Neuronal stem cell (in vitro differentiated cells): ENCODE data around the gene LRRC27.

Experiments used
- DNase-seq: peaks from one replicate; pipeline ENCODE4 v3.0.0-alpha.2; 2013; ENCODE audit warnings: low spot score
- H2AFZ ChIP-seq: one replicate; pipeline ENCODE4 v1.6.1; 2013; ENCODE audit warnings: mild to moderate bottlenecking, low read length, inconsistent platforms
- H2AK5ac ChIP-seq: 2 replicates; pipeline ENCODE4 v1.6.1; 2013; ENCODE audit warnings: low read depth, mild to moderate bottlenecking, inconsistent platforms, low read length, moderate library complexity, mixed read lengths
- H2BK120ac ChIP-seq: 2 replicates; pipeline ENCODE4 v1.6.1; 2013; ENCODE audit warnings: low read depth, mild to moderate bottlenecking, inconsistent platforms, low read length, moderate library complexity, mixed read lengths
- H2BK12ac ChIP-seq: one replicate; pipeline ENCODE4 v1.6.1; 2013; ENCODE audit warnings: low read length, inconsistent platforms
- H2BK15ac ChIP-seq: 2 replicates; pipeline ENCODE4 v1.6.1; 2013; ENCODE audit warnings: mild to moderate bottlenecking, low read length, inconsistent platforms, mixed read lengths
- H2BK5ac ChIP-seq: one replicate; pipeline ENCODE4 v1.6.1; 2013; ENCODE audit warnings: inconsistent platforms, mild to moderate bottlenecking, low read length, moderate library complexity
- H3K14ac ChIP-seq: one replicate; pipeline ENCODE4 v1.6.1; 2013; ENCODE audit warnings: low read length, inconsistent platforms
- H3K18ac ChIP-seq: 2 replicates; pipeline ENCODE4 v1.6.1; 2013; ENCODE audit warnings: low read length, inconsistent platforms
- H3K23ac ChIP-seq: 2 replicates; pipeline ENCODE4 v1.6.1; 2013; ENCODE audit warnings: low read depth, mild to moderate bottlenecking, mixed read lengths, low read length, inconsistent platforms; ENCODE audit not compliant: poor library complexity
- H3K27ac ChIP-seq: replicated peaks from 3 replicates; pipeline ENCODE4 v1.5.1; 2013; ENCODE audit warnings: low read length, inconsistent platforms
- H3K27me3 ChIP-seq, 3 experiments: 2 replicates each; pipeline ENCODE4 v1.6.1; 2013; ENCODE audit warnings: low read length in 3 of 3, mild to moderate bottlenecking in 2 of 3, inconsistent platforms in 1 of 3, low read depth in 1 of 3, mixed read lengths in 1 of 3, moderate library complexity in 1 of 3; ENCODE audit not compliant: control insufficient read depth in 3 of 3, insufficient read depth in 3 of 3
- H3K36me3 ChIP-seq, 2 donors: replicated peaks in 1 of 2; 2 replicates each; pipeline ENCODE4 v1.6.1; 2013; ENCODE audit warnings: low read length in 2 of 2; ENCODE audit not compliant: control insufficient read depth in 2 of 2, insufficient read depth in 2 of 2
- H3K4ac ChIP-seq: 2 replicates; pipeline ENCODE4 v1.6.1; 2013; ENCODE audit warnings: inconsistent platforms, mild to moderate bottlenecking, low read length, moderate library complexity
- H3K4me1 ChIP-seq, 2 donors: 1 replicate in 1 of 2; 2 replicates in 1 of 2; pipeline ENCODE4 v1.6.1; 2013; ENCODE audit warnings: low read length in 2 of 2, low read depth in 1 of 2; ENCODE audit not compliant: control insufficient read depth in 2 of 2, insufficient read depth in 1 of 2
- H3K4me2 ChIP-seq: one replicate; pipeline ENCODE4 v1.6.1; 2013; ENCODE audit warnings: mild to moderate bottlenecking, low read length, inconsistent platforms; ENCODE audit not compliant: insufficient read depth, poor library complexity, severe bottlenecking
- H3K4me3 ChIP-seq, 2 donors: 2 replicates each; pipeline ENCODE4 v1.5.1; 2013; ENCODE audit warnings: low read length in 2 of 2, mild to moderate bottlenecking in 2 of 2, inconsistent platforms in 1 of 2, moderate library complexity in 1 of 2
- H3K79me1 ChIP-seq: one replicate; pipeline ENCODE4 v1.6.1; 2013; ENCODE audit warnings: low read depth, mild to moderate bottlenecking, inconsistent platforms, low read length, moderate library complexity
- H3K9ac ChIP-seq: one replicate; pipeline ENCODE4 v1.6.1; 2013; ENCODE audit warnings: mild to moderate bottlenecking, low read depth, low read length, inconsistent platforms; ENCODE audit not compliant: poor library complexity
- H3K9me3 ChIP-seq, 2 donors: replicated peaks in 1 of 2; 2 replicates each; pipeline versions ENCODE3 to v1.6.1; 2013; ENCODE audit warnings: low read length in 2 of 2, mild to moderate bottlenecking in 2 of 2, inconsistent platforms in 1 of 2, low read depth in 1 of 2, mixed read lengths in 1 of 2, moderate library complexity in 1 of 2; ENCODE audit not compliant: control insufficient read depth in 2 of 2, insufficient read depth in 1 of 2
- H4K8ac ChIP-seq: one replicate; pipeline ENCODE4 v1.6.1; 2013; ENCODE audit warnings: low read depth, mild to moderate bottlenecking, inconsistent platforms, low read length, moderate library complexity
- H4K91ac ChIP-seq: one replicate; pipeline ENCODE4 v1.6.1; 2013; ENCODE audit warnings: low read length, low read depth, mild to moderate bottlenecking, inconsistent platforms; ENCODE audit not compliant: poor library complexity
- WGBS, 2 donors: extraction: QIAGEN DNeasy Blood & Tissue Kit; methylation state at CpG; one replicate each; pipeline ENCODE4 v1.1.7; 2013; ENCODE audit warnings: missing lambda C conversion rate in 2 of 2, mixed read lengths in 1 of 2; ENCODE audit not compliant: insufficient read length in 2 of 2, insufficient replicate concordance in 1 of 2; ENCODE audit errors: extremely low coverage in 2 of 2; 5-methylcytosine and 5-hydroxymethylcytosine counted together

Gene LRRC27

DNA sequence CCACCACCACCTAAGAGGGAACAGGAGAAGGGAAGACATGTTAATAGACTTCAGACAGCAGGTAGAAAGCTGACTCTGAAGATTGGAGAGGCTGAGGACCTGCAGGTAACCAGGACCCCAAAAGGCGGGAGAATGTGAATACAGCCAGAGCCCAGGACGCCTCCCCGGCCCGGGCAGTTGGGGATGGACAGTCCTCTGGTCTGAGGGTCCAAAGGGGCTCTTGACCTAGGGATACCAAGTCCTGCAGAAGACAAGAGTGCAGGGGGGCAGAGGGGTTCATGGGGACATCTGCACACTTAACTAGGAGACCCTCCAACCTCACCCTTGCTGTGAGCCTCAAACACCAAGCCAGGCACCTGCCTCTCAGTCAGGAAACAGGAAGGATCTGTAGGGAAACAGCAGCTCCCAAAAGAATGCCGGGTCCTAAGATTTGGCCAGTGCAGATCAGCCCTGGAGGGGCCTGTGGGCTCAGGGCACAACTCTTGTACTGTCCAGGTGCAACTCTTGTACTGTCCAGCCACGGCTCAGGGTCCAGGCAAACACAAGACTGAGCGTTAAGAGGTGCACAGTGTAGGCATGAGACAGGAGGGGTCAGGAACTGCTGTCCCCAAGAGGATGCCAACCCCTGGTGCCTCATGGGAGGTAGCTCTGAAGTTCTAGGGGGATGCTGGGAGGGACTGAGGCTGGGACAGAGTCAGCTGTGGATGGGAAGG lies 22.0 kb upstream of the LRRC27 start:
- H4K91ac ChIP-seq, result no peak overlapping the region
- H2BK12ac ChIP-seq, result no peak overlapping the region
- no peak overlapping the region for H2BK120ac ChIP-seq
- no peak overlapping the region for H4K8ac ChIP-seq
- no peak overlapping the region for H3K9ac ChIP-seq
- no peak overlapping the region for H3K4me2 ChIP-seq
- no peak overlapping the region for H3K4me3 ChIP-seq
- H2BK15ac ChIP-seq, result no peak overlapping the region
- no peaks in the 10 kb centered on the region for H3K79me1 ChIP-seq
- WGBS, 2 donors, result no CpG with 5 or more reads among the region's 7 CpGs
- H3K4ac ChIP-seq, result no peak overlapping the region
- no peak overlapping the region for H2BK5ac ChIP-seq
- no peak overlapping the region for H3K27ac ChIP-seq
- H3K18ac ChIP-seq, result no peak overlapping the region
- H3K4me1 ChIP-seq, result peaks cover 10 to 15% of the 10 kb centered on the region in 2 donors
- H3K36me3 ChIP-seq, result peaks cover 0 to 3% of the 10 kb centered on the region in 2 donors
- peaks cover 8 to 17% of the 10 kb centered on the region in 2 donors for H3K9me3 ChIP-seq
- no peak overlapping the region for H3K14ac ChIP-seq
- no peak overlapping the region for H2AK5ac ChIP-seq
- no peak for DNase-seq
- peak overlapping the region; percentile 1 for H3K23ac ChIP-seq
- H3K27me3 ChIP-seq, result peaks cover 7 to 35% (median 12%) of the 10 kb centered on the region in 3 experiments
- H2AFZ ChIP-seq, result no peak overlapping the region

DNA sequence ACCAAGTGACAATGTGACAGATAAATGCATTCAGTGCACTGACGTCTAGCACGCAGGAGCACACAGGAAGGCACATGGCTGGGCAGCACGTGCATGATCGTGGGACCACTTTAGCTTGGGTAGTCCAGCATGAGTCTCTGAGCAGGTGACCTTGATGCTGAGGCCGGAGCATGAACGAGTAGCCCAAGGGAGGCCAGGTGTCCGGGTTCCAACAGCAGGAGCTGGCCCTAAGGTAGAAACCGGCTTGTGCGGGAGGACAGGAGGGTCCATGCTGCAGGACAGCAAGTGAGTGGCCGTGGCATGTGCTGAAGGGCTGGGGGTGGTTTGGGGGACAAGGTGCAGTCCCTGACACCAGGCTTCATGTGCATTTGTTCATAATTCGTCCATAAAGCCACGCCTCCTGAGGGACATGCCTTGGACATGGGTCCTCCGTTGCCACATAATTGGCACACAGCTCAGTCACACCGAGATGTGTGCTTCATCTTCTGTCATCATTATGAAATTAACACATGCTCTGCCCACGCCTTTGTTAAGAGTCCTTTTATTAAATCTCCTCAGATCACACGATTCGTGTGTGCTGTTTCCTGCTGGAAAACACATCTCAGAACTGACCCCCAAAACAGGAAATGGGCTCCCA lies 21.2 kb upstream of the LRRC27 start:
- WGBS, 2 donors, result no CpG with 5 or more reads among the region's 17 CpGs
- no peak overlapping the region for H3K27ac ChIP-seq
- peaks cover 7 to 33% (median 12%) of the 10 kb centered on the region in 3 experiments for H3K27me3 ChIP-seq

DNA sequence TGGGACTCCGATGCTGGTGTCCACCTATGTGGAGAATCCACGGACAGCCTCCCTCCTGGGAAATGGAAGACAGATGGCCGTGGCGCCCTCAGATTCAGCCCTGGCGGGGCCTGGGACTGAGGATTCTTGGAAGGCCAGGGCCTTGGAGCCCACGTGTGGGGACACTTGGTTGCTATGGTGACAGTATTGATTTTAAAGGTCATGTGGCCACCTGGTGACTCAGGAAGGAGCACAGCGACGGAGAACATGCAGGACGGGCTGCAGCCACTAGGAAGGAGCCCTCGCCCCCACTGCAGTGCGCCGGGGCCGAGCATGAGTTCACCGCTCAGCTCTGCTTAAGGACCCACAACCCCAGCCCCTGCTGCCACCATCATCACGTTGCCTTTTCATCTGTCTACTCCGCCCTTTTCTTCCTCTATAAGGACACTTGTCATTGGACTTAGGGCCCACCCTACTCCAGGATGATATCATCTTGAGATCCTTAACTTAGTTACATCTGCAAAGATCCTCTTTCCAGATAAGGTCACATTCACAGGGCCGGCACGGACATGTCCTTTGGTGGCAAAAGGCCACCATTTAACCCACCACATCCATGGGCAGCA lies 20.6 kb upstream of the LRRC27 start:
- DNase-seq, result no peak
- H3K4me2 ChIP-seq, result no peak overlapping the region
- H3K4me1 ChIP-seq, result peaks cover 10 to 15% of the 10 kb centered on the region in 2 donors

More for the DNA sequence above, 21.2 kb upstream of the LRRC27 start:
- H4K8ac ChIP-seq, result no peak overlapping the region
- no peak overlapping the region for H2BK15ac ChIP-seq
- no peaks in the 10 kb centered on the region for H3K79me1 ChIP-seq
- H3K4me3 ChIP-seq, result no peak overlapping the region
- peaks cover 10 to 15% of the 10 kb centered on the region in 2 donors for H3K4me1 ChIP-seq
- no peak overlapping the region for H2BK5ac ChIP-seq
- peaks cover 3 to 11% of the 10 kb centered on the region in 2 donors for H3K9me3 ChIP-seq
- no peak overlapping the region for H2AK5ac ChIP-seq
- H3K18ac ChIP-seq, result no peak overlapping the region
- H4K91ac ChIP-seq, result no peak overlapping the region
- no peak overlapping the region for H2BK120ac ChIP-seq
- peak overlapping the region; percentile 1 for H3K23ac ChIP-seq
- peaks cover 0 to 3% of the 10 kb centered on the region in 2 donors for H3K36me3 ChIP-seq
- H2AFZ ChIP-seq, result no peak overlapping the region
- H2BK12ac ChIP-seq, result no peak overlapping the region
- H3K9ac ChIP-seq, result no peak overlapping the region
- no peak overlapping the region for H3K14ac ChIP-seq
- no peak overlapping the region for H3K4me2 ChIP-seq
- no peak overlapping the region for H3K4ac ChIP-seq
- no peak for DNase-seq

GRCh38 chr10:132313305-132313704 lies 18.7 kb upstream of the LRRC27 start:
- Histone ChIP-seq H3K4me1 (peaks cover 10 to 11% of the 10 kb centered on the region in 2 donors), H2AK5ac (no peak overlapping the region), H3K27me3 (peaks cover 7 to 22% (median 12%) of the 10 kb centered on the region in 3 experiments), H3K18ac (no peak overlapping the region), H2BK5ac (no peak overlapping the region), H3K36me3 (no peaks in the 10 kb centered on the region), H2BK120ac (no peak overlapping the region), H2BK12ac (no peak overlapping the region), H3K79me1 (no peaks in the 10 kb centered on the region), H3K4me2 (no peak overlapping the region), H2AFZ (no peak overlapping the region), H3K14ac (no peak overlapping the region), H4K91ac (peak overlapping the region; percentile 90), H3K4me3 (no peak overlapping the region), H4K8ac (no peak overlapping the region), H2BK15ac (no peak overlapping the region), H3K9me3 (peaks cover 0 to 6% of the 10 kb centered on the region in 2 donors), H3K9ac (no peak overlapping the region), H3K4ac (no peak overlapping the region), H3K27ac (no peak overlapping the region), H3K23ac (no peak overlapping the region)
- DNase-seq, result no peak
- no CpG with 5 or more reads among the region's 12 CpGs for WGBS, 2 donors

More for the DNA sequence above, 20.6 kb upstream of the LRRC27 start:
- Histone ChIP-seq H2BK12ac (no peak overlapping the region), H3K4ac (no peak overlapping the region), H3K23ac (no peak overlapping the region), H4K91ac (no peak overlapping the region), H3K14ac (no peak overlapping the region), H3K4me3 (no peak overlapping the region), H3K27me3 (peaks cover 7 to 29% (median 12%) of the 10 kb centered on the region in 3 experiments), H3K9me3 (peaks cover 0 to 6% of the 10 kb centered on the region in 2 donors), H2BK5ac (no peak overlapping the region), H3K27ac (no peak overlapping the region), H3K18ac (no peak overlapping the region), H3K79me1 (no peaks in the 10 kb centered on the region), H2BK120ac (no peak overlapping the region), H2BK15ac (no peak overlapping the region), H2AFZ (no peak overlapping the region), H3K36me3 (no peaks in the 10 kb centered on the region), H2AK5ac (no peak overlapping the region), H3K9ac (no peak overlapping the region), H4K8ac (no peak overlapping the region)
- WGBS, 2 donors, result no CpG with 5 or more reads among the region's 18 CpGs
